CD4-positive, alpha-beta memory T cell (primary cell): ENCODE data around the gene CCS. TPM values are rescaled to one million over a fixed set of nuclear protein-coding genes. Genes with fewer than 3 reads are reported as not detected.

ENCODE experiments used
- CTCF ChIA-PET: fragments of 350-600 bp; sonication (Branson Sonifier 250); formaldehyde crosslinking; loops from one replicate; lab custom pipeline; 2021; ENCODE audit warnings: inconsistent platforms; ENCODE audit not compliant: partially characterized antibody; lab: Charles Lee
- POLR2A ChIA-PET: fragments of 350-600 bp; sonication (Branson Sonifier 250); formaldehyde crosslinking; loops from one replicate; lab custom pipeline; 2021; ENCODE audit not compliant: partially characterized antibody; lab: Charles Lee
- DNase-seq, 5 donors: peaks; one replicate each; pipeline versions ENCODE4 v3.0.0 to v3.0.0-alpha.2; 2020 to 2022; ENCODE audit warnings: mixed read lengths in 1 of 5
- H3K27ac ChIP-seq: one replicate; pipeline ENCODE4 v1.7.0; 2013; ENCODE audit warnings: low read depth, low read length
- H3K27me3 ChIP-seq: 2 replicates; pipeline ENCODE4 v1.7.0; 2013; ENCODE audit warnings: mild to moderate bottlenecking, low read length, moderate library complexity; ENCODE audit not compliant: insufficient read depth
- H3K36me3 ChIP-seq: 2 replicates; pipeline ENCODE4 v1.7.0; 2013; ENCODE audit warnings: mild to moderate bottlenecking, low read length, moderate library complexity; ENCODE audit not compliant: insufficient read depth
- H3K4me1 ChIP-seq: 2 replicates; pipeline ENCODE4 v1.7.0; 2013; ENCODE audit warnings: mild to moderate bottlenecking, low read length, moderate library complexity; ENCODE audit not compliant: insufficient read depth
- H3K4me3 ChIP-seq, 2 donors: one replicate each; pipeline ENCODE4 v1.7.0; 2013; ENCODE audit warnings: low read length in 2 of 2, mild to moderate bottlenecking in 1 of 2
- H3K9me3 ChIP-seq, 2 donors: one replicate each; pipeline ENCODE4 v1.7.0; 2013; ENCODE audit warnings: low read length in 2 of 2, control low read depth in 1 of 2; ENCODE audit not compliant: control insufficient read depth in 1 of 2
- H3K27ac Mint-ChIP-seq, 7 donors: one replicate each; pipeline ENCODE4 v1.8.0; 2020 to 2021; ENCODE audit warnings: mixed read lengths in 7 of 7, mild to moderate bottlenecking in 6 of 7, inconsistent platforms in 3 of 7, moderate library complexity in 3 of 7
- H3K27me3 Mint-ChIP-seq, 2 donors: one replicate each; pipeline ENCODE4 v1.8.0; 2020 to 2021; ENCODE audit warnings: mixed read lengths in 2 of 2
- H3K36me3 Mint-ChIP-seq, 2 donors: one replicate each; pipeline ENCODE4 v1.8.0; 2020 to 2021; ENCODE audit warnings: mixed read lengths in 2 of 2, inconsistent platforms in 1 of 2, mild to moderate bottlenecking in 1 of 2
- H3K4me1 Mint-ChIP-seq, 4 donors: one replicate each; pipeline ENCODE4 v1.8.0; 2020 to 2021; ENCODE audit warnings: mixed read lengths in 4 of 4, mild to moderate bottlenecking in 1 of 4
- H3K4me3 Mint-ChIP-seq, 8 donors: one replicate each; pipeline ENCODE4 v1.8.0; 2020 to 2021; ENCODE audit warnings: mixed read lengths in 8 of 8, mild to moderate bottlenecking in 7 of 8, moderate library complexity in 6 of 8, inconsistent platforms in 3 of 8
- H3K9me3 Mint-ChIP-seq, 8 donors: one replicate each; pipeline ENCODE4 v1.8.0; 2020 to 2021; ENCODE audit warnings: mixed read lengths in 8 of 8, mild to moderate bottlenecking in 5 of 8, inconsistent platforms in 3 of 8, moderate library complexity in 1 of 8
- intact Hi-C: fragments of 100-400 bp; cut with micrococcal nuclease; formaldehyde crosslinking; loops from one replicate; pipeline ENCODE4 v1.15.1; 2023
- polyA plus RNA-seq, 2 donors: library from polyadenylated mRNA; unstranded; fragments of 300-500 nt; fragmentation: Illumina TruSeq; gene quantifications; one replicate each; pipeline ENCODE4 v1.2.3, GENCODE V29; 2021
- total RNA-seq, 2 experiments: library from RNA; stranded (reverse); gene quantifications; one replicate each; pipeline ENCODE4 v1.2.3, GENCODE V29; 2021

Gene CCS
- total and polyA plus RNA-seq, 4 experiments from 2014 or later, result 36.1 to 61.5 (median 49.8) TPM

DNA sequence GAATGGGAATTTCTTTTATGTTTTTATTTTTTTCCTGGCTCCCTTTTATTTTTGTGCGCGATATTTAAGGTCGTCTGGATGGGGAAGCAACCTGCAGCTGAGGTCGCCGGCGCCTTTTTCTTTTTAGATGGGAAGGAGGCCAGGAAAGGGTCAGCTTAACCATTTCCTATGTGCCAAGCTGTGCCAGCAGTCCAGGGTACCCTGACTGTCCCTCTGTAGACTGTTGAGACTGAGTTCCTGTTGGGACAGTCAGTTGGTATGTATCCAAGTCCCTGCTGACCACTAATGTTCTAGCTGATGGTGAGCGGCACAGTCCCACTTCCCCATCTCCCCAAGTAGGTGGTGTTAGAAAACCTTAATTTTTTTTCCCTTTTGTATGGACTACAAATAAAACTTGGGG is 33.9 kb downstream of the CCS start:
- Mint-ChIP-seq H3K9me3 (peaks cover 0 to 13% (median 0%) of the 10 kb centered on the region in 8 donors), H3K4me3 (no peak overlapping the region), H3K27me3 (no peaks in the 10 kb centered on the region), H3K27ac (peak overlapping the region in 3 of 7 donors; percentile 68 to 71 (median 71)), H3K36me3 (peaks cover 43 to 79% of the 10 kb centered on the region in 2 donors), H3K4me1 (peaks cover 35 to 80% (median 58%) of the 10 kb centered on the region in 4 donors)
- CTCF ChIA-PET, result interaction anchor here (1.1 kb wide), 1 partner anchor 11 kb away, joined by 3 read pairs; the partner anchor contains the start of gene RBM4
- no peaks in the 10 kb centered on the region for H3K27me3 ChIP-seq
- no peak overlapping the region for H3K27ac ChIP-seq
- no peaks in the 10 kb centered on the region for H3K9me3 ChIP-seq
- intact Hi-C loops, result no loop called here
- DNase-seq, result no peak
- H3K36me3 ChIP-seq, result peaks cover 68% of the 10 kb centered on the region
- POLR2A ChIA-PET, result interaction anchor here (16.9 to 17.7 kb wide), 2 partner anchors 6 to 8 kb away, joined by 442 read pairs; partner anchors contain the start of genes RBM14 and RBM4
- peaks cover 47% of the 10 kb centered on the region for H3K4me1 ChIP-seq
- no peak overlapping the region for H3K4me3 ChIP-seq

DNA sequence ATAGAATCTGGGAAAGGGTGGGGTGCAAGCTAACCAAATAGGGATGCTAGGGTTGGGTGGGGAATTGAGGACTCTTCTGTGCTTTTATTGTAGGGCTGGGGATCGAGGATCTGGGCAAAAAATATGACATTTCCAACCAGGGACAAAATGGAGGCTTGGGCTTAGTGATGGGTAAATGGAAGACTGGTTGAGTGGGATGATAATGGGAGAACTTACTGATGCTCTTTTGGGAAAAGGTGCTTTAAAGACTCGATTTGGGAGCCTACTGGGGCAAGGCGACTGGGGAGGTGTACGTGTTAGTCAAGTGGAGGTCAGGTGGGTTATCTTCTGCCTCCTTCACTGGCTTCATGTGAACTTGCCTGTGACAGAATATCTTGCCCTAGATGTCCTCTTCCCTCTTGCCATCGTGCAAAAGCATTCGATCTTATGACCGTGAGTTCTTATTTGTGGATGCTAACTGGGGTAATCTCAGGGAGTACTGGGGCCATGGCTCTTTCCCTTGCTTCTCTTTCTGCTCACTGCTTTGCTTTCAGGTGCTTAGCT is 35.1 kb downstream of the CCS start:
- DNase-seq, result no peak
- peaks cover 35% of the 10 kb centered on the region for H3K4me1 ChIP-seq
- ChIA-PET CTCF (interaction anchor here (0.8 to 1.1 kb wide), 2 partner anchors 18 to 50 kb away, joined by 3 read pairs; no protein-coding TSS in a partner anchor), POLR2A (interaction anchor here (16.9 to 17.7 kb wide), 2 partner anchors 7 to 8 kb away, joined by 442 read pairs; partner anchors contain the start of genes RBM14 and RBM4)
- no peak overlapping the region for H3K4me3 ChIP-seq
- peak overlapping the region in 4 of 7 donors; percentile 69 to 92 (median 80) for H3K27ac Mint-ChIP-seq
- peaks cover 26 to 72% (median 52%) of the 10 kb centered on the region in 4 donors for H3K4me1 Mint-ChIP-seq
- intact Hi-C loops, result no loop called here
- H3K4me3 Mint-ChIP-seq, result peak overlapping the region in 1 of 8 donors; percentile 43
- H3K27me3 Mint-ChIP-seq, result no peaks in the 10 kb centered on the region
- H3K27me3 ChIP-seq, result no peaks in the 10 kb centered on the region
- peaks cover 40 to 73% of the 10 kb centered on the region in 2 donors for H3K36me3 Mint-ChIP-seq
- peaks cover 0 to 13% (median 0%) of the 10 kb centered on the region in 8 donors for H3K9me3 Mint-ChIP-seq
- peaks cover 68% of the 10 kb centered on the region for H3K36me3 ChIP-seq
- no peak overlapping the region for H3K27ac ChIP-seq
- H3K9me3 ChIP-seq, result no peaks in the 10 kb centered on the region

DNA sequence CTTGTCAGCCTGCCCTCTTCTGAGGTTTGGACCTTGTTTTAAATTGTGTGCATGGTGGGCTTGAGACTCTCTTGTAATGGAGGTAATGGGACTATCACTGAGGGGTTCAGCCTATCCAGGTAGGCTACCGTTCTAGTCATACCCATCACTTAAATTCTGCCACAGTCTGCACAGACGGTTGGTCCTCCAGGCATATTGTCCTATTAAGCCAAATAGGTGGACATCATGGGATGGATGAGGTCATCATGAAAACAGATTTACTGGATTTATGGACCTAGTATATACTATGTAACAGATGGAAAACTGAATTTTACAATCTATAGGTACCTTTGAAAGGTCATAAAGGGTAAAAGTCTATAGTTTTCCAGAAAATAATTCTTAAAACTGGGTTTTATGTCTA is 36.4 kb downstream of the CCS start:
- intact Hi-C loops, result no loop called here
- H3K27ac Mint-ChIP-seq, result peak overlapping the region in 4 of 7 donors; percentile 24 to 90 (median 64)
- CTCF ChIA-PET, result interaction anchor here (0.8 to 1.1 kb wide), 2 partner anchors 19 to 49 kb away, joined by 3 read pairs; no protein-coding TSS in a partner anchor
- no peak overlapping the region for H3K4me3 ChIP-seq
- DNase-seq, result no peak
- H3K27me3 Mint-ChIP-seq, result no peaks in the 10 kb centered on the region
- H3K9me3 Mint-ChIP-seq, result peaks cover 0 to 10% (median 0%) of the 10 kb centered on the region in 8 donors
- peaks cover 31 to 65% of the 10 kb centered on the region in 2 donors for H3K36me3 Mint-ChIP-seq
- H3K27ac ChIP-seq, result no peak overlapping the region
- peaks cover 16 to 64% (median 44%) of the 10 kb centered on the region in 4 donors for H3K4me1 Mint-ChIP-seq
- no peak overlapping the region for H3K4me3 Mint-ChIP-seq
- no peaks in the 10 kb centered on the region for H3K9me3 ChIP-seq
- H3K27me3 ChIP-seq, result no peaks in the 10 kb centered on the region
- H3K36me3 ChIP-seq, result peaks cover 59% of the 10 kb centered on the region
- POLR2A ChIA-PET, result interaction anchor here (0.6 to 17.7 kb wide), 4 partner anchors 5 to 84 kb away, joined by 3 to 442 read pairs (median 230); partner anchors contain the start of genes RBM14, RBM4 and ZDHHC24
- H3K4me1 ChIP-seq, result peaks cover 23% of the 10 kb centered on the region

- H3K27me3 Mint-ChIP-seq, result no peaks in the 10 kb centered on the region
- peaks cover 29 to 51% of the 10 kb centered on the region in 2 donors for H3K36me3 Mint-ChIP-seq
- intact Hi-C loops, result no loop called here
- peaks cover 18% of the 10 kb centered on the region for H3K4me1 ChIP-seq
- peaks cover 34% of the 10 kb centered on the region for H3K36me3 ChIP-seq
- peaks cover 0 to 8% (median 0%) of the 10 kb centered on the region in 8 donors for H3K9me3 Mint-ChIP-seq
- no peak overlapping the region for H3K4me3 ChIP-seq
- H3K4me3 Mint-ChIP-seq, result peak overlapping the region in 1 of 8 donors; percentile 4
- POLR2A ChIA-PET, result interaction anchor here (2.4 to 16.9 kb wide), 2 partner anchors 8 to 11 kb away, joined by 18 to 442 read pairs; partner anchors contain the start of genes RBM14 and RBM4
- H3K27ac Mint-ChIP-seq, result peak overlapping the region in 5 of 7 donors; percentile 42 to 74 (median 63)
- peaks cover 22 to 58% (median 41%) of the 10 kb centered on the region in 4 donors for H3K4me1 Mint-ChIP-seq
- no peaks in the 10 kb centered on the region for H3K27me3 ChIP-seq
- H3K9me3 ChIP-seq, result no peaks in the 10 kb centered on the region
- DNase-seq, result no peak
- CTCF ChIA-PET, result no interaction called here
- no peak overlapping the region for H3K27ac ChIP-seq
Measured at GRCh38 chr11:66631883-66632282, 38.9 kb downstream of the CCS start.

DNA sequence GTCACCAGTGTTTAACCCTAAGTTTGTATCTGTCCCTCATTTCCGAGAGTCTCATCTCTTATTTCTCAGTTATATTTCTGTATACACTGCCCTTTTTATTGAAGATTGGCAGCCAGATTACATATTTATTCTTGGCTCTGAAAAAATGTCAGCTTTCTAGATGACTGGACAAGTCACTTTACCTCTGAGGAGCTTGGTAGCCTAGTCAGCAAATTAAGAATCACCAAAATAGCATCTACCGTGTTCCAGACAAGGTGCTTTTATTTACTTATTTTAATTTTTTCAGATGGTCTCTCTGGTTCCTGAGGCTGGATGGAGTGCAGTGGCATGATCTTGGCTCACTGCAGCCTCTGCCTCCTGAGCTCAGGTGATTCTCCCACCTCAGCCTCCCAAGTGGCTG is 40.0 kb downstream of the CCS start:
- no peak for DNase-seq
- Mint-ChIP-seq H3K4me1 (peaks cover 28 to 58% (median 42%) of the 10 kb centered on the region in 4 donors), H3K27me3 (no peaks in the 10 kb centered on the region), H3K4me3 (no peak overlapping the region), H3K27ac (peak overlapping the region in 1 of 7 donors; percentile 35), H3K9me3 (peaks cover 0 to 8% (median 0%) of the 10 kb centered on the region in 8 donors), H3K36me3 (peaks cover 24 to 43% of the 10 kb centered on the region in 2 donors)
- intact Hi-C loops, result no loop called here
- Histone ChIP-seq H3K36me3 (peaks cover 23% of the 10 kb centered on the region), H3K4me3 (no peak overlapping the region), H3K27me3 (no peaks in the 10 kb centered on the region), H3K4me1 (peaks cover 15% of the 10 kb centered on the region), H3K9me3 (no peaks in the 10 kb centered on the region), H3K27ac (no peak overlapping the region)
- ChIA-PET POLR2A (interaction anchor here (0.6 to 16.9 kb wide), 2 partner anchors 12 to 264 kb away, joined by 3 to 442 read pairs; partner anchors contain the start of gene RBM14), CTCF (no interaction called here)

DNA sequence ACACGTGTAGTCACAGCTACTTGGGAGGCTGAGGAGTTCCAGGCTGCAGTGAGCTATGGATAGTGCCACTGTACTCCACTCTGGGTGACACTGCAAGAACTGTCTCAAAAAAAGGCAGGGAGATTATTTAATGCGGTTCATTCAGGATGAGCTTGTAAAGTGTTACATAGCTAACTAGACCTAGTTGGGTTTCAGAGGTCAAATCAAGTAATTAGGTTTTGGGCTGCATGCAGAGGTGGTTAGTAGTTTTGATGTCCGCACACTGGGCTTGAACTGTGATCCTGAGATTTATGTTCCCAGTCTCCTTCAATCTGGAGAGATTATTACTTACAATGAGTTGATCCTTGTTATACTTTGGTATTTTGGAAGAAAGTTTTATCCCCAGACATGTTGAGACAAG is 43.4 kb downstream of the CCS start:
- Mint-ChIP-seq H3K27ac (peak overlapping the region; percentile 25 to 99 (median 79)), H3K4me3 (peak overlapping the region in 3 of 8 donors; percentile 40 to 65 (median 45)), H3K9me3 (peaks cover 0 to 9% (median 0%) of the 10 kb centered on the region in 8 donors), H3K36me3 (peaks cover 25 to 56% of the 10 kb centered on the region in 2 donors), H3K4me1 (peaks cover 35 to 70% (median 47%) of the 10 kb centered on the region in 4 donors), H3K27me3 (no peaks in the 10 kb centered on the region)
- intact Hi-C loops, result no loop called here
- Histone ChIP-seq H3K9me3 (no peaks in the 10 kb centered on the region), H3K36me3 (peaks cover 16% of the 10 kb centered on the region), H3K4me1 (peaks cover 29% of the 10 kb centered on the region), H3K4me3 (no peak overlapping the region), H3K27ac (no peak overlapping the region), H3K27me3 (no peaks in the 10 kb centered on the region)
- ChIA-PET CTCF (interaction anchor here (1.1 to 3.7 kb wide), 3 partner anchors 19 to 57 kb away, joined by 3 to 19 read pairs (median 7); partner anchors contain the start of gene RBM14), POLR2A (interaction anchor here (0.7 to 16.9 kb wide), 3 partner anchors 12 to 236 kb away, joined by 3 to 442 read pairs (median 43); partner anchors contain the start of gene RBM14)
- DNase-seq, result no peak
